Neural progenitor cell (in vitro differentiated cells): ENCODE data around the gene IL4I1. TPM values are rescaled to one million over a fixed set of nuclear protein-coding genes. Genes with fewer than 3 reads are reported as not detected.
A peak's percentile ranks its signal among the peaks of the same experiment; 100 is the strongest.

Source experiments
- DNase-seq: peaks from one replicate; pipeline ENCODE4 v3.0.0-alpha.2; 2016; ENCODE audit warnings: low spot score
- H2AFZ ChIP-seq: fragments of 200-600 bp; sonication (generic); replicated peaks from 2 replicates; pipeline ENCODE4 v1.6.1; 2016; ENCODE audit warnings: antibody characterized with exemption
- H3F3A ChIP-seq: fragments of 200-600 bp; sonication (generic); 2 replicates; pipeline ENCODE4 v1.6.1; 2016; ENCODE audit warnings: antibody characterized with exemption, low read depth
- H3K27ac ChIP-seq: fragments of 200-600 bp; sonication (generic); 2 replicates; pipeline ENCODE4 v1.5.1; 2016; ENCODE audit warnings: mild to moderate bottlenecking
- H3K27me3 ChIP-seq: fragments of 200-600 bp; sonication (generic); 2 replicates; pipeline ENCODE4 v1.6.1; 2016; ENCODE audit warnings: mild to moderate bottlenecking, moderate library complexity
- H3K36me3 ChIP-seq: fragments of 200-600 bp; sonication (generic); 2 replicates; pipeline ENCODE4 v1.5.1; 2016
- H3K4me1 ChIP-seq: fragments of 200-600 bp; sonication (generic); 2 replicates; pipeline ENCODE4 v1.6.1; 2016; ENCODE audit warnings: mixed run types
- H3K4me2 ChIP-seq: fragments of 200-600 bp; sonication (generic); 2 replicates; pipeline ENCODE4 v1.6.1; 2016
- H3K4me3 ChIP-seq: fragments of 200-600 bp; sonication (generic); 2 replicates; pipeline ENCODE4 v1.5.1; 2016
- H3K79me2 ChIP-seq: fragments of 200-600 bp; sonication (generic); 2 replicates; pipeline ENCODE4 v1.6.1; 2016; ENCODE audit warnings: low read depth
- H3K9ac ChIP-seq: fragments of 200-600 bp; sonication (generic); 2 replicates; pipeline ENCODE4 v1.6.1; 2016
- H3K9me3 ChIP-seq: fragments of 200-600 bp; sonication (generic); 2 replicates; pipeline ENCODE4 v1.5.1; 2016; ENCODE audit warnings: low read depth
- H4K20me1 ChIP-seq: fragments of 200-600 bp; sonication (generic); 2 replicates; pipeline ENCODE4 v1.6.1; 2016; ENCODE audit warnings: low read depth
- H3K27ac Mint-ChIP-seq: 3 replicates; pipeline ENCODE4 v1.8.0; 2021; ENCODE audit warnings: mixed read lengths
- H3K27me3 Mint-ChIP-seq: 2 replicates; pipeline ENCODE4 v1.8.0; 2022; ENCODE audit warnings: low read depth, mild to moderate bottlenecking, inconsistent platforms, moderate library complexity, mixed read lengths; ENCODE audit not compliant: insufficient read depth
- H3K36me3 Mint-ChIP-seq: 3 replicates; pipeline ENCODE4 v1.8.0; 2021; ENCODE audit warnings: mixed read lengths
- H3K4me1 Mint-ChIP-seq: 3 replicates; pipeline ENCODE4 v1.8.0; 2021; ENCODE audit warnings: mixed read lengths
- H3K4me3 Mint-ChIP-seq: 3 replicates; pipeline ENCODE4 v1.8.0; 2021; ENCODE audit warnings: mild to moderate bottlenecking, moderate library complexity, mixed read lengths
- H3K9me3 Mint-ChIP-seq: 3 replicates; pipeline ENCODE4 v1.8.0; 2020; ENCODE audit warnings: mixed read lengths
- CTCF ChIP-seq: fragments of 200-600 bp; sonication (generic); IDR thresholded peaks from 2 replicates; pipeline ENCODE4 v1.5.1; 2017; ENCODE audit warnings: antibody characterized with exemption, mild to moderate bottlenecking
- EZH2 ChIP-seq: fragments of 200-600 bp; sonication (generic); IDR thresholded peaks from 2 replicates; pipeline ENCODE4 v1.6.1; 2017; ENCODE audit warnings: antibody characterized with exemption, mild to moderate bottlenecking, moderate library complexity
- EZH2phosphoT487 ChIP-seq: fragments of 200-600 bp; sonication (generic); IDR thresholded peaks from 2 replicates; pipeline ENCODE4 v1.6.1; 2017; ENCODE audit warnings: antibody characterized with exemption
- total RNA-seq: library from RNA; depleted of rRNA; stranded (reverse); fragments of >200 nt; gene quantifications from 2 replicates; pipeline ENCODE4 v1.2.3, GENCODE V29; 2015; ENCODE audit warnings: low replicate concordance

IL4I1 gene
- total RNA-seq, 1 donor from 2014 or later: not detected

GRCh38 chr19:49937750-49938381 lies 41.2 kb upstream of the IL4I1 start:
- H3K9me3 Mint-ChIP-seq: no peaks in the 10 kb centered on the region
- H3K27me3 Mint-ChIP-seq: peaks cover 6% of the 10 kb centered on the region
- H3K9me3 ChIP-seq: no peaks in the 10 kb centered on the region
- H3K4me1 ChIP-seq: peaks cover 3% of the 10 kb centered on the region
- peak overlapping the region; percentile 37 for H3K4me3 ChIP-seq
- TF ChIP-seq CTCF: peak; percentile 97
- peak; percentile 19 for TF ChIP-seq EZH2
- peak; percentile 31 for TF ChIP-seq EZH2phosphoT487
- peak overlapping the region; percentile 69 for H3K4me3 Mint-ChIP-seq
- peaks cover 4% of the 10 kb centered on the region for H3K36me3 Mint-ChIP-seq
- H3K4me1 Mint-ChIP-seq: peaks cover 20% of the 10 kb centered on the region
- peak; percentile 93 for DNase-seq
- no peak overlapping the region for H3K27ac ChIP-seq
- H4K20me1 ChIP-seq: no peaks in the 10 kb centered on the region
- H2AFZ ChIP-seq: peak overlapping the region; percentile 87
- H3K36me3 ChIP-seq: no peaks in the 10 kb centered on the region
- no peak overlapping the region for H3K27ac Mint-ChIP-seq
- H3F3A ChIP-seq: peaks cover 5% of the 10 kb centered on the region
- H3K4me2 ChIP-seq: peak overlapping the region; percentile 75
- no peak overlapping the region for H3K9ac ChIP-seq
- no peaks in the 10 kb centered on the region for H3K79me2 ChIP-seq
- peaks cover 15% of the 10 kb centered on the region for H3K27me3 ChIP-seq

DNA sequence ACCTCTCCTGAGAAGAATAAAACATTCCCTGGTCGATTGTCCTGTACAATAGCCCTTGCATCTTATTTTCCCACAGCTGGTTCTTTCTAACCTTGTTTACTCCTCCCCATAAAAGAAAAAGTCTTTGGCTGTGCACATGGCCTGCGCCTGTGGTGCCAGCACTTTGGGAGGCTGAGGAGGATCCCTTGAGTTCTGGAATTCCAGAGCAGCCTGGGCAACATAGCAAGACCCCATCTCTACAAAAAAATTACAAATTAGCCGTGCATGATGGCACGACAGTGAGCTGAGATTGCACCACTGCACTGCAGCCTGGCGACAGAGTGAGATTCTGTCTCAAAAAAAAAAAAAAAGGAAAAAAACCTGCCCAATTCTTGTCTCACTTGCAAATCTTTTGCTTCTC lies 39.9 kb upstream of the IL4I1 start:
- H3K4me3 ChIP-seq: no peak overlapping the region
- peak overlapping the region; percentile 4 for H3K4me3 Mint-ChIP-seq
- peaks cover 5% of the 10 kb centered on the region for H3F3A ChIP-seq
- no peak overlapping the region for H3K9ac ChIP-seq
- H3K79me2 ChIP-seq: no peaks in the 10 kb centered on the region
- H3K27ac ChIP-seq: no peak overlapping the region
- H3K9me3 Mint-ChIP-seq: no peaks in the 10 kb centered on the region
- H3K27me3 Mint-ChIP-seq: peaks cover 3% of the 10 kb centered on the region
- H3K4me1 ChIP-seq: peaks cover 3% of the 10 kb centered on the region
- no peak overlapping the region for H3K27ac Mint-ChIP-seq
- no peak overlapping the region for H3K4me2 ChIP-seq
- DNase-seq: no peak
- H3K36me3 Mint-ChIP-seq: peaks cover 7% of the 10 kb centered on the region
- H3K4me1 Mint-ChIP-seq: peaks cover 15% of the 10 kb centered on the region
- TF ChIP-seq EZH2: no peak
- no peak for TF ChIP-seq EZH2phosphoT487
- no peak for TF ChIP-seq CTCF
- H2AFZ ChIP-seq: no peak overlapping the region
- H3K9me3 ChIP-seq: no peaks in the 10 kb centered on the region
- H3K27me3 ChIP-seq: peaks cover 11% of the 10 kb centered on the region
- no peaks in the 10 kb centered on the region for H4K20me1 ChIP-seq
- no peaks in the 10 kb centered on the region for H3K36me3 ChIP-seq

GRCh38 chr19:49933643-49934042 lies 37.0 kb upstream of the IL4I1 start:
- H3K4me3 Mint-ChIP-seq: no peak overlapping the region
- no peaks in the 10 kb centered on the region for H3K9me3 Mint-ChIP-seq
- no peak overlapping the region for H3K27ac Mint-ChIP-seq
- Histone ChIP-seq H4K20me1 (no peaks in the 10 kb centered on the region), H3F3A (peaks cover 27% of the 10 kb centered on the region), H3K79me2 (peaks cover 6% of the 10 kb centered on the region), H3K27me3 (peaks cover 11% of the 10 kb centered on the region), H3K4me3 (no peak overlapping the region), H3K36me3 (no peaks in the 10 kb centered on the region), H3K27ac (no peak overlapping the region), H3K9me3 (no peaks in the 10 kb centered on the region), H3K4me1 (peaks cover 3% of the 10 kb centered on the region), H3K9ac (no peak overlapping the region), H2AFZ (no peak overlapping the region), H3K4me2 (no peak overlapping the region)
- peaks cover 7% of the 10 kb centered on the region for H3K4me1 Mint-ChIP-seq
- TF ChIP-seq EZH2phosphoT487: no peak
- no peak for TF ChIP-seq EZH2
- TF ChIP-seq CTCF: no peak
- peaks cover 10% of the 10 kb centered on the region for H3K27me3 Mint-ChIP-seq
- DNase-seq: no peak
- H3K36me3 Mint-ChIP-seq: peaks cover 7% of the 10 kb centered on the region
